HepG2 (cell line): ENCODE measurements around the gene RNF13. TPM values are rescaled to one million over a fixed set of nuclear protein-coding genes. Genes with fewer than 3 reads are reported as not detected.

Experiments used
- ATAC-seq: fragments of 200-7000 bp; cut with Tn5 transposase; 3 replicates; pipeline ENCODE4 v1.9.1; 2020; ENCODE audit warnings: mild to moderate bottlenecking, moderate library complexity
- BruUV-seq: library from RNA; stranded (reverse); fragments of 400-500 nt; replicated peaks from 2 replicates; lab custom pipeline; 2021; lab: Mats Ljungman, UMichigan
- CTCF ChIA-PET: fragments of 300-600 bp; formaldehyde crosslinking; extraction: SDS; loops from one replicate; lab custom pipeline; 2021; ENCODE audit warnings: low total read pairs, inconsistent platforms, low intra/inter-chr PET ratio; lab: Yijun Ruan, JAX
- POLR2A ChIA-PET: fragments of 350-600 bp; sonication (Branson Sonifier 250); formaldehyde crosslinking; loops from one replicate; lab custom pipeline; 2020; ENCODE audit warnings: antibody characterized with exemption, inconsistent platforms; lab: Yijun Ruan, JAX
- DNase-seq: peaks from one replicate; pipeline ENCODE4 v3.0.0-alpha.2; 2015; ENCODE audit warnings: low spot score
- FAIRE-seq: peaks from 3 replicates; lab custom pipeline; 2011; peaks lifted over from hg19 to GRCh38; lab: Jason Lieb, UNC
- H2AFZ ChIP-seq: one replicate; pipeline ENCODE4 v1.6.1; 2011; ENCODE audit warnings: low read length, inconsistent platforms
- H3K27ac ChIP-seq: fragments of 300-600 bp; 3 replicates; pipeline ENCODE4 v1.8.0; 2011; ENCODE audit warnings: mixed run types, mild to moderate bottlenecking, mixed read lengths, low read length, inconsistent platforms; ENCODE audit not compliant: insufficient read depth; ENCODE audit errors: extremely low read length
- H3K27me3 ChIP-seq, 2 experiments: fragments of 200-600 bp in 1 of 2; 2 replicates in 1 of 2; 3 replicates in 1 of 2; pipeline versions ENCODE4 v1.6.0 to v1.8.0; 2011; ENCODE audit warnings: low read length in 2 of 2, mild to moderate bottlenecking in 2 of 2, moderate library complexity in 2 of 2, inconsistent platforms in 1 of 2; ENCODE audit not compliant: insufficient read depth in 2 of 2, control insufficient read depth in 1 of 2
- H3K36me3 ChIP-seq, 2 experiments: fragments of 200-600 bp in 1 of 2; replicated peaks in 1 of 2; 2 replicates in 1 of 2; 3 replicates in 1 of 2; pipeline versions ENCODE4 v1.5.1 to v1.8.0; 2011; ENCODE audit warnings: low read length in 2 of 2, inconsistent platforms in 1 of 2; ENCODE audit not compliant: insufficient read depth in 2 of 2, control insufficient read depth in 1 of 2
- H3K4me1 ChIP-seq: 2 replicates; pipeline ENCODE4 v1.5.1; 2012; ENCODE audit warnings: low read length, inconsistent platforms; ENCODE audit not compliant: insufficient read depth
- H3K4me2 ChIP-seq: 2 replicates; pipeline ENCODE4 v1.6.0; 2011; ENCODE audit warnings: low read depth, low read length, inconsistent platforms
- H3K4me3 ChIP-seq, 3 experiments: fragments of 200-600 bp in 1 of 3; sonication (generic), shearing (Covaris generic) in 1 of 3; replicated peaks in 1 of 3; 2 replicates each; pipeline ENCODE4 v1.5.1; 2011 to 2016; ENCODE audit warnings: low read length in 3 of 3, inconsistent platforms in 2 of 3, low read depth in 2 of 3, mild to moderate bottlenecking in 2 of 3, control low read depth in 1 of 3, mixed read lengths in 1 of 3; ENCODE audit not compliant: insufficient read depth in 1 of 3
- H3K79me2 ChIP-seq: one replicate; pipeline ENCODE4 v1.6.1; 2011; ENCODE audit warnings: low read length, inconsistent platforms; ENCODE audit not compliant: insufficient read depth
- H3K9ac ChIP-seq: 2 replicates; pipeline ENCODE4 v1.6.0; 2011; ENCODE audit warnings: mild to moderate bottlenecking, low read depth, low read length, inconsistent platforms; ENCODE audit not compliant: insufficient read depth
- H3K9me3 ChIP-seq: 2 replicates; pipeline ENCODE4 v1.5.1; 2012; ENCODE audit warnings: mild to moderate bottlenecking, low read length
- H4K20me1 ChIP-seq: 2 replicates; pipeline ENCODE4 v1.6.0; 2011; ENCODE audit warnings: inconsistent platforms, mild to moderate bottlenecking, low read length, moderate library complexity; ENCODE audit not compliant: insufficient read depth
- CHCHD3 ChIP-seq: sonication (generic); formaldehyde crosslinking; IDR thresholded peaks from 2 replicates; pipeline ENCODE4 v1.8.0; 2022; ENCODE audit warnings: mild to moderate bottlenecking, missing genetic modification reagents, moderate library complexity
- CSRNP2 ChIP-seq: sonication (generic); formaldehyde crosslinking; conservative IDR thresholded peaks from 2 replicates; pipeline ENCODE4 v1.8.0; 2022; ENCODE audit warnings: low read depth, missing genetic modification reagents
- FOSL2 ChIP-seq: sonication (generic); formaldehyde crosslinking; IDR thresholded peaks from 2 replicates; pipeline ENCODE4 v1.4.0; 2020; ENCODE audit warnings: missing genetic modification reagents
- FOXO4 ChIP-seq: sonication (generic); formaldehyde crosslinking; conservative IDR thresholded peaks from 2 replicates; pipeline ENCODE4 v1.8.1; 2023; ENCODE audit warnings: missing genetic modification reagents
- GZF1 ChIP-seq: sonication (generic); formaldehyde crosslinking; IDR thresholded peaks from 2 replicates; pipeline ENCODE4 v1.5.1; 2020; ENCODE audit warnings: mild to moderate bottlenecking, missing genetic modification reagents
- HOMEZ ChIP-seq: IDR thresholded peaks from 2 replicates; pipeline ENCODE4 v1.6.1; 2016; ENCODE audit warnings: low read depth
- MBD4 ChIP-seq: IDR thresholded peaks from 2 replicates; pipeline ENCODE4 v1.6.1; 2012; ENCODE audit warnings: low read length, inconsistent platforms, borderline replicate concordance
- PTBP1 ChIP-seq: fragments of 200-400 bp; formaldehyde crosslinking; IDR thresholded peaks from 2 replicates; pipeline ENCODE4 v1.6.1; 2018; ENCODE audit warnings: low read length, low read depth; ENCODE audit not compliant: poor library complexity, severe bottlenecking
- RNF219 ChIP-seq: sonication (generic); formaldehyde crosslinking; IDR thresholded peaks from 2 replicates; pipeline ENCODE4 v1.5.0; 2020; ENCODE audit warnings: mild to moderate bottlenecking, missing genetic modification reagents
- TCF7 ChIP-seq: sonication (generic); IDR thresholded peaks from 2 replicates; pipeline ENCODE4 v1.6.1; 2016; ENCODE audit warnings: antibody characterized with exemption, low read depth
- ZBTB7B ChIP-seq: sonication (generic); formaldehyde crosslinking; IDR thresholded peaks from 2 replicates; pipeline ENCODE4 v1.4.0; 2020; ENCODE audit warnings: missing genetic modification reagents
- ZNF33A ChIP-seq: sonication (generic); formaldehyde crosslinking; IDR thresholded peaks from 2 replicates; pipeline ENCODE4 v1.5.1; 2020; ENCODE audit warnings: missing genetic modification reagents, mild to moderate bottlenecking, moderate library complexity, borderline replicate concordance
- ZNF468 ChIP-seq: sonication (generic); formaldehyde crosslinking; IDR thresholded peaks from 2 replicates; pipeline ENCODE4 v1.8.0; 2022; ENCODE audit warnings: mild to moderate bottlenecking, moderate library complexity, missing genetic modification reagents
- ZNF556 ChIP-seq: sonication (generic); formaldehyde crosslinking; IDR thresholded peaks from 2 replicates; pipeline ENCODE4 v1.4.0; 2020; ENCODE audit warnings: mild to moderate bottlenecking, missing genetic modification reagents, borderline replicate concordance
- ZNF652 ChIP-seq: IDR thresholded peaks from 2 replicates; pipeline ENCODE4 v1.6.1; 2016; ENCODE audit warnings: low read depth, borderline replicate concordance
- ZNF782 ChIP-seq: sonication (generic); formaldehyde crosslinking; IDR thresholded peaks from 2 replicates; pipeline ENCODE4 v1.4.0; 2020; ENCODE audit warnings: missing genetic modification reagents, mild to moderate bottlenecking, borderline replicate concordance
- ZNF891 ChIP-seq: sonication (generic); formaldehyde crosslinking; IDR thresholded peaks from 2 replicates; pipeline ENCODE4 v1.5.0; 2020; ENCODE audit warnings: mild to moderate bottlenecking, missing genetic modification reagents
- in situ Hi-C: cut with HindIII; loops from 2 replicates; pipeline ENCODE4 v1.10.0; 2017; ENCODE audit warnings: low pct_unique_long_range_greater_than_20kb; ENCODE audit not compliant: extremely low pct_ligation_motif_present
- intact Hi-C: fragments of 100-400 bp; cut with micrococcal nuclease; formaldehyde crosslinking; loops from one replicate; pipeline ENCODE4 v1.10.0; 2022; ENCODE audit not compliant: unreplicated experiment
- polyA plus RNA-seq, 8 experiments: library from polyadenylated mRNA; depleted of rRNA in 3 of 8; stranded (reverse) in 7 of 8; unstranded in 1 of 8; fragments of >200 nt; fragmentation: Illumina TruSeq in 4 of 8; extraction: Trizol in 4 of 8; gene quantifications; 2 replicates each; pipeline versions ENCODE4 v1.2.1 to v1.2.3, GENCODE V29; 2011 to 2016; ENCODE audit warnings: low read depth in 4 of 8, missing spikeins in 1 of 8, mixed read lengths in 1 of 8; ENCODE audit not compliant: insufficient read depth in 1 of 8
- total RNA-seq, 5 experiments: library from RNA; depleted of rRNA; stranded (reverse); fragments of >200 nt; fragmentation: Illumina TruSeq; extraction: Trizol; gene quantifications; 2 replicates each; pipeline ENCODE4 v1.2.3, GENCODE V29; 2016; ENCODE audit warnings: low read depth in 1 of 5

Gene RNF13
- total and polyA plus RNA-seq, 2 of the 13 experiments (the other 11 are each of a cell fraction or from before 2014, with no cell fraction given): 39.8 to 46.0 TPM

- TF ChIP-seq FOXO4 (CRISPR knock-in tag) (no peak), ZNF556 (CRISPR knock-in tag) (no peak), GZF1 (CRISPR knock-in tag) (no peak)
Observed at GRCh38 chr3:149958171-149958796, 145.3 kb downstream of the RNF13 start (continued).

- peaks cover 14% of the 10 kb centered on the region for H3K4me1 ChIP-seq
- ChIA-PET CTCF (no interaction called here), POLR2A (no interaction called here)
- FAIRE-seq: no peak
- 0 out of 2 replicates have a peak, but pooled peaks cover 4% of the 10 kb centered on the region for H4K20me1 ChIP-seq
- H3K4me3 ChIP-seq: no peak overlapping the region
- H2AFZ ChIP-seq: no peak overlapping the region
- peaks cover 6% of the 10 kb centered on the region for H3K79me2 ChIP-seq
- peaks cover 0 to 18% of the 10 kb centered on the region in 2 experiments; a peak in 3 of 5 replicates for H3K36me3 ChIP-seq
- no TSS peak for BruUV-seq
- DNase-seq: no peak
- H3K9ac ChIP-seq: no peak overlapping the region
- in situ Hi-C loops: loop anchor here (10.0 kb wide), 1 partner anchor 255 kb away; no protein-coding TSS in a partner anchor
- H3K9me3 ChIP-seq: no peaks in the 10 kb centered on the region
- ATAC-seq: no peak
- no peak overlapping the region for H3K27ac ChIP-seq
- H3K27me3 ChIP-seq: no peaks in the 10 kb centered on the region
- intact Hi-C loops: no loop called here
- H3K4me2 ChIP-seq: no peak overlapping the region
- TF ChIP-seq ZNF652 (CRISPR knock-in tag) (no peak), ZNF33A (CRISPR knock-in tag) (no peak), CSRNP2 (CRISPR knock-in tag) (no peak), ZNF468 (no peak), HOMEZ (CRISPR knock-in tag) (no peak), CHCHD3 (CRISPR knock-in tag) (no peak), ZBTB7B (CRISPR knock-in tag) (no peak), RNF219 (CRISPR knock-in tag) (no peak), PTBP1 (no peak), FOSL2 (CRISPR knock-in tag) (no peak), ZNF782 (CRISPR knock-in tag) (no peak), TCF7 (no peak), MBD4 (no peak), ZNF891 (no peak)
Observed at GRCh38 chr3:149959443-149959842, 146.4 kb downstream of the RNF13 start.
